Activated CD8-positive, alpha-beta memory T cell treated with anti-CD3 and anti-CD28 coated beads for 4 hours (primary cell): Measurements from ENCODE around the gene RAPGEF4.

Source experiments
- DNase-seq, 2 donors: peaks; one replicate each; pipeline ENCODE4 v3.0.0-alpha.2; 2020; ENCODE audit warnings: low read depth in 2 of 2

Gene RAPGEF4

DNA sequence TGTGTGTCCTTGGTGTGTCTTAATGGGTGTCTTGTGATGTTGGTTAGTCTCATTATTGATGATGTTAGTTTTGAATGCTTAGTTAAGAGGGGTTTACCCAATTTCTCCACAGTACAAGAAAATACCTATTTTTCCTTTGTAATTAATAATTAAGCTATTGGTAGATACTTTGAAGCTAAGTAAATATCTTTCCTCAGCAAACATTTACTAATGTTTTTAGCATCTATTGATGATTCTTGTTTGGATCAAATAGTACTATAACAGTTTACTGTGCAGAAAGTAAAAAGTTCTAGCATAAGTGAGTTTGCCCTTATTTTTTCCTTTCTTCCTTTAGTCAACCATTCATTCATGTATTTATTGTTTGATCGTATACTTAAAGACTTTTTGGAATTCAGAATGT is 359.1 kb downstream of the RAPGEF4 start:
- no peak for DNase-seq

- DNase-seq = no peak
Observed at GRCh38 chr2:173095356-173095755, 359.7 kb downstream of the RAPGEF4 start.

- DNase-seq = no peak
Observed at GRCh38 chr2:173099271-173099670, 363.6 kb downstream of the RAPGEF4 start.

DNA sequence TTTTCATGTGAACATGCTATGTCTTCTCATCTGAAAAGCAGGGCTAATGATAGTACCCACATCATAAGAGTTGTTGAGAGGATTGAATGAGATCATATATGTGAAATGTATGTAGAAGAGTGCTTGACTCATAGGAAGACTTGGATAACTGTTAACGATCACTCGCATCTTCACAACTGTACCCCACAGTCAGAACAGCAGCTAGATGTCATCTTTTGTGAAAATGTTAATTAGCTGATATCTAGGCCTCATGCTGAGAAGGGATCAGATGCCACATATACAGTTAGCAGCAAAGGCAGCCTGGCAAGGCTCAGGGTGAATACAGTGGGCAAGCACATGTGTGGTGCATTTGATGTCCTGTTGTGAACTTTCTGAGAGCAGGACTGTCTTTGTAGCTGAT is 364.2 kb downstream of the RAPGEF4 start:
- DNase-seq = no peak

DNA sequence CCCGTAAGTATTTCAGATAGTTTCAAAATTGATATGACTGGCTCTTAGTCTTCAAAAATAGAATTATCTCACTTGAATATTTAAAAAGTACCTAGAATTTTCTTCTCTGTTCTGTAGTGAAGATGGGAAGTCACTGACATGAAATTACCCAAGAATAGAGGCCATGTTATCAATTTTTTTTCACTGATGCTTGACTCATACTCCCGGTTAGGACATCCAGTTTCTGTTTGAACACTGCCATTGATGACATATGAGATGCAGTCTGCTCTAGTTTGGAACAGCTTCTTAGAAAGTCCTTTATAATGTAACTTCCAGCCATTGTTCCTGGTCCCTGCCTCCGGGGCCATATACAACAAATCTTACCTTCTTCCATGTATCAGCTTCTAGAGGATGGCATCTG is 366.0 kb downstream of the RAPGEF4 start:
- no peak for DNase-seq
